H1 (cell line): ENCODE data around the gene ESCO1. TPM values are rescaled to one million over a fixed set of nuclear protein-coding genes. Genes with fewer than 3 reads are reported as not detected.

Experiments used
- CTCF ChIA-PET: fragments of 300-600 bp; sonication (Branson Sonifier 250); formaldehyde crosslinking; loops from one replicate; lab custom pipeline; 2021; ENCODE audit not compliant: partially characterized antibody; lab: Charles Lee
- POLR2A ChIA-PET: fragments of 300-600 bp; sonication (Branson Sonifier 250); formaldehyde crosslinking; loops from one replicate; lab custom pipeline; 2021; ENCODE audit warnings: inconsistent platforms; ENCODE audit not compliant: partially characterized antibody; lab: Charles Lee
- DNase-seq, 2 experiments: peaks; one replicate each; pipeline versions ENCODE4 v3.0.0 to v3.0.0-alpha.2; 2010 to 2022; ENCODE audit warnings: low spot score in 2 of 2, low read depth in 1 of 2, mixed read lengths in 1 of 2
- FAIRE-seq: peaks from 2 replicates; lab custom pipeline; 2011; peaks lifted over from hg19 to GRCh38; lab: Jason Lieb, UNC
- H2AFZ ChIP-seq: 2 replicates; pipeline ENCODE4 v1.8.1; 2012; ENCODE audit warnings: low read length, inconsistent platforms
- H2AK5ac ChIP-seq: 2 replicates; pipeline ENCODE4 v1.6.1; 2013; ENCODE audit warnings: low read depth, low read length
- H2BK120ac ChIP-seq: replicated peaks from 2 replicates; pipeline ENCODE3; 2013; ENCODE audit warnings: low read depth, low read length, inconsistent platforms
- H2BK12ac ChIP-seq: 2 replicates; pipeline ENCODE4 v1.6.1; 2013; ENCODE audit warnings: low read depth, low read length
- H2BK15ac ChIP-seq: 2 replicates; pipeline ENCODE4 v1.6.1; 2013; ENCODE audit warnings: low read length
- H2BK20ac ChIP-seq: 2 replicates; pipeline ENCODE4 v1.6.1; 2013; ENCODE audit warnings: low read length
- H2BK5ac ChIP-seq: 2 replicates; pipeline ENCODE4 v1.6.1; 2013; ENCODE audit warnings: low read depth, low read length
- H3K14ac ChIP-seq: 2 replicates; pipeline ENCODE4 v1.6.1; 2013; ENCODE audit warnings: inconsistent platforms; ENCODE audit not compliant: insufficient read length
- H3K18ac ChIP-seq: 2 replicates; pipeline ENCODE4 v1.6.1; 2013; ENCODE audit warnings: low read length; ENCODE audit errors: extremely low read depth
- H3K23ac ChIP-seq: 2 replicates; pipeline ENCODE4 v1.6.1; 2013; ENCODE audit warnings: inconsistent platforms; ENCODE audit not compliant: insufficient read length
- H3K23me2 ChIP-seq: 2 replicates; pipeline ENCODE4 v1.6.1; 2013; ENCODE audit warnings: low read depth, low read length
- H3K27ac ChIP-seq: 2 replicates; pipeline ENCODE4 v1.6.1; 2011; ENCODE audit warnings: low read depth, low read length, inconsistent platforms
- H3K27me3 ChIP-seq, 4 experiments: replicated peaks in 1 of 4; 1 replicate in 1 of 4; 2 replicates in 3 of 4; pipeline versions ENCODE4 v1.6.1 to v1.8.1; 2011 to 2013; ENCODE audit warnings: low read length in 3 of 4, mild to moderate bottlenecking in 3 of 4, inconsistent platforms in 2 of 4, mixed read lengths in 2 of 4, moderate library complexity in 1 of 4; ENCODE audit not compliant: control insufficient read depth in 3 of 4, insufficient read depth in 3 of 4; ENCODE audit errors: extremely low read depth in 1 of 4
- H3K36me3 ChIP-seq, 4 experiments: 2 replicates each; pipeline versions ENCODE4 v1.6.1 to v1.8.1; 2011 to 2013; ENCODE audit warnings: mild to moderate bottlenecking in 4 of 4, low read length in 3 of 4, moderate library complexity in 2 of 4, control low read depth in 1 of 4, inconsistent platforms in 1 of 4; ENCODE audit not compliant: insufficient read depth in 4 of 4, control insufficient read depth in 2 of 4
- H3K4ac ChIP-seq: replicated peaks from 2 replicates; pipeline ENCODE3; 2013; ENCODE audit warnings: low read length, low read depth, mixed read lengths, inconsistent platforms; ENCODE audit not compliant: insufficient read length
- H3K4me1 ChIP-seq, 4 experiments: replicated peaks in 1 of 4; 1 replicate in 1 of 4; 2 replicates in 3 of 4; pipeline versions ENCODE4 v1.6.1 to v1.8.1; 2011 to 2013; ENCODE audit warnings: low read length in 3 of 4, inconsistent platforms in 2 of 4, mixed read lengths in 1 of 4; ENCODE audit not compliant: insufficient read depth in 4 of 4, control insufficient read depth in 3 of 4
- H3K4me2 ChIP-seq, 2 experiments: 2 replicates each; pipeline versions ENCODE4 v1.6.1 to v1.8.1; 2011 to 2013; ENCODE audit warnings: low read depth in 2 of 2, low read length in 2 of 2, control low read depth in 1 of 2, inconsistent platforms in 1 of 2, mild to moderate bottlenecking in 1 of 2; ENCODE audit not compliant: insufficient read depth in 1 of 2
- H3K4me3 ChIP-seq, 4 experiments: fragments of 200-600, 300-600 bp in 1 of 4; sonication (generic), shearing (Covaris generic), sonication (Bioruptor Twin) in 1 of 4; 2 replicates each; pipeline versions ENCODE4 v1.5.1 to v1.8.1; 2011 to 2016; ENCODE audit warnings: low read length in 4 of 4, low read depth in 3 of 4, control low read depth in 2 of 4, inconsistent platforms in 2 of 4, mild to moderate bottlenecking in 2 of 4, mixed read lengths in 1 of 4, moderate library complexity in 1 of 4; ENCODE audit not compliant: insufficient read depth in 2 of 4; ENCODE audit errors: extremely low read depth in 1 of 4
- H3K56ac ChIP-seq: replicated peaks from 2 replicates; pipeline ENCODE3; 2013; ENCODE audit warnings: low read depth, mild to moderate bottlenecking, mixed read lengths, low read length, inconsistent platforms; ENCODE audit not compliant: insufficient read length
- H3K79me1 ChIP-seq: 2 replicates; pipeline ENCODE4 v1.6.1; 2013; ENCODE audit warnings: low read depth, low read length, control low read depth
- H3K79me2 ChIP-seq, 2 experiments: 2 replicates each; pipeline versions ENCODE4 v1.6.1 to v1.8.1; 2012 to 2013; ENCODE audit warnings: low read length in 2 of 2, mild to moderate bottlenecking in 2 of 2, inconsistent platforms in 1 of 2; ENCODE audit not compliant: insufficient read depth in 2 of 2, control insufficient read depth in 1 of 2
- H3K9ac ChIP-seq, 4 experiments: replicated peaks in 1 of 4; 1 replicate in 1 of 4; 2 replicates in 3 of 4; pipeline versions ENCODE4 v1.6.1 to v1.8.1; 2011 to 2013; ENCODE audit warnings: low read depth in 3 of 4, low read length in 3 of 4, control low read depth in 2 of 4, mild to moderate bottlenecking in 2 of 4, moderate library complexity in 2 of 4, inconsistent platforms in 1 of 4; ENCODE audit errors: extremely low read depth in 1 of 4
- H3K9me3 ChIP-seq, 2 experiments: 2 replicates each; pipeline versions ENCODE4 v1.6.1 to v1.8.1; 2012 to 2013; ENCODE audit warnings: mild to moderate bottlenecking in 2 of 2, moderate library complexity in 2 of 2, control low read depth in 1 of 2, inconsistent platforms in 1 of 2, low read depth in 1 of 2, low read length in 1 of 2, mixed read lengths in 1 of 2; ENCODE audit not compliant: insufficient read depth in 2 of 2
- H4K20me1 ChIP-seq, 2 experiments: replicated peaks in 1 of 2; 2 replicates each; pipeline versions ENCODE3 to v1.8.1; 2011 to 2013; ENCODE audit warnings: inconsistent platforms in 2 of 2, low read length in 2 of 2, mild to moderate bottlenecking in 1 of 2; ENCODE audit not compliant: insufficient read depth in 2 of 2, control insufficient read depth in 1 of 2
- H4K5ac ChIP-seq: 2 replicates; pipeline ENCODE4 v1.6.1; 2013; ENCODE audit warnings: low read length, low read depth, mixed read lengths, inconsistent platforms; ENCODE audit not compliant: insufficient read length
- H4K8ac ChIP-seq: 2 replicates; pipeline ENCODE4 v1.8.0; 2013; ENCODE audit warnings: mild to moderate bottlenecking, moderate library complexity, low read length, inconsistent platforms; ENCODE audit not compliant: insufficient read depth; ENCODE audit errors: extremely low read depth
- H4K91ac ChIP-seq: replicated peaks from 2 replicates; pipeline ENCODE3; 2013; ENCODE audit warnings: low read length, mixed read lengths, inconsistent platforms; ENCODE audit not compliant: insufficient read length
- CHD1 ChIP-seq: IDR thresholded peaks from 2 replicates; pipeline ENCODE4 v1.6.1; 2012; ENCODE audit warnings: low read depth, low read length, improper control_type of control experiment
- CTCF ChIP-seq, 3 experiments: IDR thresholded peaks; 1 replicate in 2 of 3; 2 replicates in 1 of 3; pipeline versions ENCODE4 v1.5.1 to v1.6.1; 2011; ENCODE audit warnings: low read length in 3 of 3, mild to moderate bottlenecking in 3 of 3, inconsistent platforms in 2 of 3, low read depth in 1 of 3, moderate library complexity in 1 of 3; ENCODE audit not compliant: insufficient read depth in 1 of 3; ENCODE audit errors: control extremely low read depth in 1 of 3
- E2F6 ChIP-seq: IDR thresholded peaks from 2 replicates; pipeline ENCODE4 v1.6.1; 2012; ENCODE audit warnings: inconsistent platforms
- POLR2A ChIP-seq, 2 experiments: IDR thresholded peaks; 1 replicate in 1 of 2; 2 replicates in 1 of 2; pipeline ENCODE4 v1.6.1; 2011; ENCODE audit warnings: low read depth in 2 of 2, low read length in 2 of 2, mild to moderate bottlenecking in 2 of 2; ENCODE audit errors: control extremely low read depth in 1 of 2
- SP2 ChIP-seq: IDR thresholded peaks from 2 replicates; pipeline ENCODE4 v1.6.1; 2012; ENCODE audit warnings: mild to moderate bottlenecking, low read length, inconsistent platforms
- TBP ChIP-seq: IDR thresholded peaks from 2 replicates; pipeline ENCODE4 v1.6.1; 2011; ENCODE audit warnings: low read depth, low read length, improper control_type of control experiment
- ZNF274 ChIP-seq: IDR thresholded peaks from 2 replicates; pipeline ENCODE4 v1.7.0; 2012; ENCODE audit warnings: low read length, borderline replicate concordance; ENCODE audit errors: extremely low read depth
- WGBS, 2 experiments: shearing (Covaris generic) in 1 of 2; methylation state at CpG; one replicate each; pipeline versions ENCODE4 v1.1.6 to v1.1.7; 2013 to 2015; ENCODE audit warnings: low lambda C conversion rate in 2 of 2, mixed read lengths in 2 of 2, inconsistent platforms in 1 of 2, low coverage in 1 of 2, missing lambda C conversion rate in 1 of 2; ENCODE audit not compliant: insufficient replicate concordance in 2 of 2, insufficient coverage in 1 of 2, insufficient read length in 1 of 2; ENCODE audit errors: extremely low coverage in 1 of 2, missing lambda C conversion rate in 1 of 2; 5-methylcytosine and 5-hydroxymethylcytosine counted together
- polyA plus RNA-seq, 7 experiments: library from polyadenylated mRNA; depleted of rRNA in 3 of 7; stranded (reverse) in 5 of 7; unstranded in 2 of 7; fragments of >200 nt in 5 of 7; fragments of 200-250 nt in 2 of 7; gene quantifications; 1 replicate in 5 of 7; 2 replicates in 1 of 7; 4 replicates in 1 of 7; pipeline versions ENCODE4 v1.2.1 to v1.2.3, GENCODE V29; 2011 to 2013; ENCODE audit warnings: missing spikeins in 2 of 7, mixed read lengths in 2 of 7
- total RNA-seq: library from RNA; stranded (reverse); fragmentation: NEBNext Ultra II Directional; extraction: Animal tissue kit (Norgen Biotek cat#: 25700); gene quantifications from 2 replicates; pipeline ENCODE4 v1.2.1, GENCODE V29; 2021

Gene ESCO1
- total and polyA plus RNA-seq, 2 of the 8 experiments (the other 6 are each of a cell fraction or from before 2014, with no cell fraction given), result 5.8 to 48.3 TPM

- H2BK20ac ChIP-seq, result 0 out of 2 replicates have a peak within 1 kb of the TSS, but pooled peaks have one; percentile 61
- H2AK5ac ChIP-seq, result 0 out of 2 replicates have a peak within 1 kb of the TSS, but pooled peaks have one; percentile 33
- no peak within 1 kb of the TSS for H2BK12ac ChIP-seq
- H3K79me2 ChIP-seq, result peaks cover 37 to 52% of the 10 kb centered on the region in 2 experiments
- peak within 1 kb of the TSS; percentile 89 for H3K27ac ChIP-seq
- peak within 1 kb of the TSS; percentile 79 to 99 (median 93) for H3K4me3 ChIP-seq
- ChIA-PET CTCF (interaction anchor here (0.5 to 5.3 kb wide), 10 partner anchors 9 to 74 kb away, joined by 3 to 52 read pairs (median 3); partner anchors contain the start of gene ESCO1), POLR2A (interaction anchor here (0.7 to 6.5 kb wide), 11 partner anchors 9 to 370 kb away, joined by 3 to 77 read pairs (median 5); partner anchors contain the start of genes ABHD3 and ESCO1)
- H4K5ac ChIP-seq, result peak within 1 kb of the TSS; percentile 80
- H3K56ac ChIP-seq, result peak within 1 kb of the TSS; percentile 99
- H2BK120ac ChIP-seq, result no peak within 1 kb of the TSS
- peak within 1 kb of the TSS; percentile 98 for H2BK5ac ChIP-seq
- FAIRE-seq, result no peak
- H4K8ac ChIP-seq, result peak within 1 kb of the TSS; percentile 99; the same call in 1 of the 2 replicates
- H3K23me2 ChIP-seq, result no peaks in the 10 kb centered on the region
- no peaks in the 10 kb centered on the region for H3K9me3 ChIP-seq
- 6% methylated on average over 45 of the region's 59 CpGs; no CpG with 5 or more reads in 1 of the 2 experiments for WGBS, 2 experiments
- H4K91ac ChIP-seq, result peak within 1 kb of the TSS; percentile 94
- H3K36me3 ChIP-seq, result peaks cover under 1 to 15% (median 5%) of the 10 kb centered on the region in 4 experiments; a peak in 7 of 8 replicates
- H3K79me1 ChIP-seq, result no peaks in the 10 kb centered on the region
- peak; percentile 86 to 96 for DNase-seq
- H3K14ac ChIP-seq, result no peak within 1 kb of the TSS
- peak within 1 kb of the TSS; percentile 95 for H3K4ac ChIP-seq
- peak within 1 kb of the TSS; percentile 75 for H3K18ac ChIP-seq
- H2BK15ac ChIP-seq, result no peak within 1 kb of the TSS
- peak within 1 kb of the TSS; percentile 55 to 56 for H3K4me2 ChIP-seq
- H3K23ac ChIP-seq, result no peak within 1 kb of the TSS
- peak within 1 kb of the TSS; percentile 98 for H2AFZ ChIP-seq
- peak within 1 kb of the TSS; percentile 80 to 97 (median 94) for H3K9ac ChIP-seq
- no peaks in the 10 kb centered on the region for H3K27me3 ChIP-seq
- no peaks in the 10 kb centered on the region; a peak in 1 of 7 replicates for H3K4me1 ChIP-seq
- H4K20me1 ChIP-seq, result peaks cover 0 to 10% of the 10 kb centered on the region in 2 experiments
- TF ChIP-seq SP2 (peak; percentile 65), TBP (peak; percentile 93), POLR2A (IDR thresholded peaks at IDR 0.05; ENCODE audit: control extremely low read depth in 1 of 2, low read depth in 2 of 2, low read length in 2 of 2) (peak; percentile 95 to 99), CHD1 (no peak), CTCF (IDR thresholded peaks at IDR 0.05; ENCODE audit: control extremely low read depth in 1 of 3, insufficient read depth in 1 of 3, low read depth in 1 of 3, low read length in 3 of 3) (peak; percentile 86 to 96 (median 95)), ZNF274 (no peak), E2F6 (peak; percentile 87)
Observed at GRCh38 chr18:21612125-21613039, 11.9 kb upstream of the ESCO1 start, which contains the start of gene SNRPD1. Gene SNRPD1 (plus strand): TSS chr18:21612314. CDS start chr18:21612430, 116 bp downstream.
